ENCODE data around the gene NFIA.

- TF ChIP-seq CTCF (IDR thresholded peaks at IDR 0.05) (no peak), POLR2A (IDR thresholded peaks at IDR 0.05) (no peak)
Observed at GRCh38 chr1:61208831-61209230, 126.5 kb downstream of the NFIA start.
